OCI-M2 (cell line): ENCODE measurements around the gene MT1E.
"Not testable (repeated sequence)": the region's sequence is repeated elsewhere in the genome, so short reads cannot be mapped to it uniquely, and the experiment has no call there.

Experiments used
- DNase-seq: peaks from one replicate; lab custom pipeline; 2025; ENCODE audit not compliant: unreplicated experiment; lab: John Stamatoyannopoulos, UW

Gene MT1E

GRCh38 chr16:56643080-56643778 is 17.6 kb downstream of the MT1E start:
- DNase-seq = no peak

GRCh38 chr16:56643833-56644232 is 18.3 kb downstream of the MT1E start:
- no peak for DNase-seq

DNA sequence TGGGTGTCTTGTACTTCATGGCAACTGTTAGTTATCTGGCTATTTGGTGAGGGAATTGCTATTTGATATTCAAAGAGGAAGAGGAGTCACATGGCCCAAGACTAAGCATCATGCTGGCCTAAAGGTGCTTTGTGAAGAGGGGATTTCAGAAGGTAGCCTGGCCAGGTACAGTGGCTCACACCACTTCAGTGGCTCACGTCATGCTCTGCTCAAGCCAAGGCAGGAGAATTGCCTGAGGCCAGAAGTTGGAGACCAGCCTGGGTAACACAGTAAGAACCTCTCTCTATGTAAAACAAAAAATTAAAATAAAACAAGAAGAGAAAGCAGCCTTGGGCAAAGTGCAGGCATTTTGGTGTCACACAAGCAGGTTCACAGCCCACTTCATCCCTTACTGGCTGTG is 19.7 kb downstream of the MT1E start:
- DNase-seq = no peak

DNA sequence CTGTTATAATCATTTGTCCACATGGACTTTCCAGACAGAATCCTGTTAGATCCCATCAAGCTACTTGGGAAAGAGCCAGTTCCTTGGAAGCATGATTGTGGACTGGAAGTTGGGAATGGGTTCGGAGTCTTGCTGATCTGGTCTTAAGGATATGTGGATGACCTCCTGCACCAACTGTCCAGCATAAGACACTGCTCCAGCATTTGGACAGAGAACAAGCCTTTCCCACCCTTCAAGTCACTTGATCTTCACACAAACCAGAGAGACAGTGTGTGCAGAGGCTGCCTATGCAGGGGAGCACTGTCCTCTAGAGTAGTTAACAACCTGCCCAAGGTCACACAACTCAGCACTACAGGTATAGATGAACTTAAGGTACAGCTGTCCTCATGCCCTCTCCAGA is 20.3 kb downstream of the MT1E start:
- DNase-seq = no peak

DNA sequence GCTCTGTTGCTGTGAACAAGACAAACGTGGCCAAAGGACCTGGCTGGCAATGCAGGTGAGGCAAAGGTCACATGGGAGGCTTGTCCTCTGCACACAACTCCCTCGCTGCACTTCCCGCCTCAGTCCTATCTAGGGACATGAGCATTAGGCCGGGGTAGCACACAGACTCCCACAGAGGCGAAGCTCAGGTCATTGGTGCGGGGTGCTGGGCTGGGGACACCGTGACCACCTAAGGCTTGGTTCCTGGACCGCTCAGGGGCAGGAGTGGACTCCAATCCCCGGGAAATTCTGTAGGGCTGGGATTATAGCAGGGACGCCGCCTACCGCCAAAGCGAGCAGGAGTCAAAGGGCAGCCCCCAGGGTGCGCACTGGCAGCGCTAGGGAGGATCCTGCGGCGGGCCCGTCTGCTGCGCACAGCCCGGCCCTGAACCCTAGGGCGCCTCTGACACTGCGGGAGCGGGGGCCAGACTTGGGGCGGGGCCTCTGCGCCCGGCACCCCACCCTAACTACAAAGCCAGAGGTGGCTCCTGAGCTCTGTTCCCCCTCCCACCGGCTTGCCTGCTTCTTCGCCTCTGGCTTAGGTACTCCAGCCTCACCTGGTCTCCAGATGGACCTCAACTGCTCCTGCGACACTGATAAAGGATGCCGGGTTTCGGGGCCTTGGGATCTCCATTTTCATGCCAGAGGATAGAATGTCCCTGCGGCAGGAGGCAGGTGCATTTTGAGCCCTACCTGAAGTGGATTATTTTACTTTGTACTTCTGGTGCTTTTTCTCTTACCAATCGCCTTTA is 22.3 kb downstream of the MT1E start:
- DNase-seq = no peak

- no peak for DNase-seq
Measured at GRCh38 chr16:56649271-56649670, 23.7 kb downstream of the MT1E start.

DNA sequence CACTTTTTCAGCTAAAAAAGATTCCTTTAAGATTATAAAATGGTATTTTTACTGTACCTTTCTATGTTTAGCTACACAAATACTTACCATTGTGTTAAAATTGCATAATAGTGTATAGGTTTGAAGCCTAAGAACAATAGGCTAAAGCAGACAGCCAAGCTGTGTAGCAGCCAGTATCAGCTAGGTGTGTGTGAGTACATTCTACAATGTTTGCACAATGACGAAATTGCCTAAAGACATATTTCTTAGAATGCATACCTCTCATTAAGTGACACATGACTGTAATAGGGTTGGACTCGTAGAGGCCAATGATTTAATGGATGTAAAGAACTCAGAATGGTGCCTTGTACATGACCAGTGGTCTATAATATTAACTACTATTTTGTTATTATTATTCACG is 24.2 kb downstream of the MT1E start:
- no peak for DNase-seq

GRCh38 chr16:56651586-56651985 is 26.0 kb downstream of the MT1E start, which contains the start of gene MT1B:
MT1B (plus strand) TSS chr16:56651886; CDS start chr16:56651954, 68 bp downstream.
- DNase-seq = no peak

GRCh38 chr16:56652600-56652999 is 27.0 kb downstream of the MT1E start:
- DNase-seq = no peak

DNA sequence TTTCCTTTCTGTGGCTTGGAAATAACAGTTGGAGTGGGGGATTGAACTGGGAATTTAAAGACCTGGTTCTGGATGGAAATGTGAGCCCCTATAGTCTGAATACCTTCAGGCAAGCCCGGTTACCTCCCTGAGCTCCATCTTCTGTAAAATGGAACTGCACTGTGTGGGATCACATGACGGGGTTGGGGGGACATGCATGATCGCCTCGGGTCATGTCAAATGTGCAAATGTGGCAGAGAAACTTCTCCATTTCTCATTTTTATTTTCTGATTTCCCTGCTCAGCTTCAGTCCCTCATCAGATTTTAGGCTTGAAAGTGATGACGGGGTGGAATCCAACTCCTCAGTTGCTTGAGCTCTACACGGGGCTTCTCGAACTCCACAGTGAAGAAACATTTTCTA is 27.6 kb downstream of the MT1E start:
- no peak for DNase-seq

DNA sequence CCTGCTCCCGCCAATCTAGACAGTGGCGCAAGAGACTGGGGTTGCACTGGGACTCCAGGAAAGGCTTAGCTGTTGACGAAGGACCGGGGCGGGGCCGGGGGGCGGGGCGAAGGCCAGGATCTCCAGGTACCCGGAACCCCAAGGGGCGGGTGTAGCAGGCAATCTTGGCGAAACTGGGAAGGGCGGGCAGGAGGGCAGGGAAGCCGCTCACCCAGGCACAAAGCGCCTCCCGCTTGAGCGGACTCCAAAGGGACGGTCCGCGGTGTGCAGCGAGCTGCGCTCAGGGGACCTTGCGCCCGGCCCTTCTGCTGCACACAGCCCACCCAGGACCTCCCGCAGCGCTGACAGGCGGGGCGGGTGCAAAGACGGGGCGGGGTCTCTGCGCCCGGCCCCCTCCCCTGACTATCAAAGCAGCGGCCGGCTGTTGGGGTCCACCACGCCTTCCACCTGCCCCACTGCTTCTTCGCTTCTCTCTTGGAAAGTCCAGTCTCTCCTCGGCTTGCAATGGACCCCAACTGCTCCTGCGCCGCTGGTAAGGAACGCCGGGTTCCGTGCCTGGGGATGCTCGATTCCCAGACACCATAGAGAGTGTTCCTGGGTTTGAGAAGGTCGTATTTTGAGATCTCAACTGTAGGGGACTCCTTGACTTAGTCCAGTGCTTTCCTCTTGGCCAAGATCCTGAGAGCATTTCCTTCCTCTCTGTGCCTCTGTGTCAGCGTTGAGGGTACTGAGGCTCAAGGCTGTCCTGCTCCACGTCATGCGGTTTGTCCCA is 32.2 kb downstream of the MT1E start, which contains the start of gene MT1F:
MT1F (plus strand) TSS at position 405 of the 772 bp plus-strand sequence; CDS start at position 505, 100 bp downstream.
- DNase-seq = no peak

DNA sequence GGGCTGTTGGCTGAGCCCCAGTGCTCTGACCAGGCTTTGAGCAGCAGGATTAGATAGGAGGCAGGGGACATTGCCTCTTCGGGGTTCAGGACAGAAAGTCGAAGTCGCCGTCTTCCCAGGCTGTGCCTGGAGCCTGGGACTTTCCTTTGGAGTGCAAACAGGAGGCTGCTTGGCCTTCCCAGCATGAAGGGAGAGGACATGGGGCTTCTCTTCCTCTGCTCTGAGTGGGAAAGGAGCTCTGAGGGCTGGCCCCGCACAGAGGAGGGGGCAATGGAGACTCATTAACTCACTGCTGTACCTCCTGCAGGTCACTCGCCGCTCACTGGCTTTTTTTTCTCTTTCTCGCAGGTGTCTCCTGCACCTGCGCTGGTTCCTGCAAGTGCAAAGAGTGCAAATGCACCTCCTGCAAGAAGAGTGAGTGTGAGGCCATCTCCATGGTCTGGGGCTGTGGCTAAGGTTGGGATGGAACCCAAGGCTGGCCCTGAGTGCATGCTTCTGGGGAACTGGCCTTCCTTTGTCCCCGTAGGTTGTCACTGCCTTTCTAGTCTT is 32.8 kb downstream of the MT1E start:
- no peak for DNase-seq

GRCh38 chr16:56662357-56663354 is 37.1 kb downstream of the MT1E start:
- no peak for DNase-seq

- DNase-seq = no peak
Measured at GRCh38 chr16:56664506-56664905, 38.9 kb downstream of the MT1E start.

DNA sequence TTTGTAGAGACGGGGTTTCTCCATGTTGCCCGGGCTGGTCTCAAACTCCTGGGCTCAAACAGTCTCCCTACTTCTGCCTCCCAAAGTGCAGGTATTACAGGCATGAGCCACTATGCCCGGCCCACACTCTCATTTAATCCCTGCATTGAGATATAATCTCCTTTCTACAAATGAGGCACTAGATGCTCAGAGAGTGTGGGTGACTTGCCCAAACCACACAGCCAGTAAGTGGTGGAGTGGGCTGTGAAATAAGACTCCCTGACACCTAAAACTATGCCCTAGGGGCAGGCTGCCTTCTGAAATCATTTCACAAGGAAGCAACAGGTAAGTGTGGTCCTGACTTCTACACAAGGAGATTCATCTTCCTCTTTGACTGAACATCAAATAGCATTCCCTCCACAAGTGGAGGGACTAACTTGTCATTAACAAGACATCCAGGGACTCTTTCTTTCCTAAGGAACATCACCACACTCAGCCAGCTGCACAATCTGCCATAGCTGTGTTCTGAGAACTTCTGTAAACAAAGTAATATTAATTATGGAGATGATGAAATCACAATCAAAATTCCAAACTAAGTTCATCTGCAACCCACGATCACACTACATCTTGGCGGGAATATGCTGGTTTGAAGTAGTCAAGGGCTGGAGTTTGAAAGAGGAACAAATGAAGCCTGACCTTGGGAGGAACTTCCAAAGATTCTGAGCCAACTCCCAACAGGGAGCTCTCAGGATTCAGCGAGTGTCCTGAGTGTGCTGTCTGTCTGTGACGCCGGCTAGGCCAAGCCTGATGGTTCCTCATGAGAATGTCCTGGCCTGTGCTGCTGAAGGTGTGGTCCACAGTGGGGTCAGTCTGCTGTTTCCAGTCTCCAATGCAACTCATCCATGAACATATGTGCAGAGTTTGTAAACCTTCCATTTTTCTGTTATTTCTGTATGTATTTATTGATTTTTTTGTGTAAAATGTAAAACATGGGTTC is 40.0 kb downstream of the MT1E start:
- DNase-seq = not testable (repeated sequence)

GRCh38 chr16:56667581-56668571 is 42.3 kb downstream of the MT1E start, which contains the start of gene MT1G:
MT1G (minus strand) TSS chr16:56668065; CDS start chr16:56667993, 72 bp downstream.
- DNase-seq = no peak

DNA sequence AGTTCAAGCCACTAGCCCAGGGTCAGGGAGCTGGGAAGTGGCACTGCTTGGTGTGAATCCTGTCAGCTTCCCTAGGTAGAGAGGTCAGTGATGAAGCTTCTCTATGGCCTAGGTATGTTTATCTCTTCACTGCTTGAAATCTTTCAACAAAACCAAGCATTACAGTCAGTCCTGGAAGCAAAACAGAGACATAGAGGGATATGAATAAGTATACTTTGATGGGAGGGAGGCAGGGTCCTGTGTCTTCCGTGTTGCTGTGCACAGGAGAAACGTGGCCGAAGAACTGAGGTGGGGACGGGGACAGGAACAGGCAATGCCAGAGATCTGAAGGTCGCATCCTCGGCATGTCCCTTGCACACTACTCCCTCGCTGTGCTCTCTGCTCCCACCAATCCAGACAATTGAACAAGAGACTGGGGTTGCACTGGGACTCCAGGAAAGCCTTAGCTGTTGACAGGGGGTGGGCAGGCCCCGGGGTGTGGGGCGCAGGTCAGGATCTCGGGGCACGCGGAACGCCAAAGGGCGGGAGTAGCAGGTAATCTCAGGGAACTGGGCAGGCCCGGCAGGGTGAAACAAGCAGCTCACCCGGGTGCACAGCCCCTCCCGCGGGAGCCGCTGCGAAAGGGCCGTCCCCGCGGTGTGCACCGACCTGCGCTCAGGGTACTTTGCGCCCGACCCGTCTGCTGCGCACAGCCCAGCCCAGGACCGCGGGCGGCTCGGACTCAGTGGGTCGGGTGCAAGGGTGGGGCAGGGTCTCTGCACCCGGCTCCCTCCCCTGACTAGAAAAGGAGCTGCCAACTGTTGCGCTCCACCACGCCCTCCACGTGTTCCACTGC is 43.6 kb downstream of the MT1E start, which contains the start of gene MT1H:
MT1H (plus strand) TSS at position 810 of the 835 bp plus-strand sequence. CDS start 71 bp downstream, outside the sequence.
- DNase-seq = no peak
